Keratinocyte (primary cell): ENCODE measurements around the gene SETD6. TPM values are rescaled to one million over a fixed set of nuclear protein-coding genes. Genes with fewer than 3 reads are reported as not detected.

ENCODE experiments used
- DNase-seq: peaks from one replicate; pipeline ENCODE4 v3.0.0-alpha.2; 2011; ENCODE audit warnings: low read depth, missing footprints, low spot score
- FAIRE-seq: peaks from 2 replicates; lab custom pipeline; 2011; peaks lifted over from hg19 to GRCh38; lab: Jason Lieb, UNC
- H2AFZ ChIP-seq: 2 replicates; pipeline ENCODE4 v1.6.0; 2012; ENCODE audit warnings: low read length, control low read depth, inconsistent platforms; ENCODE audit not compliant: control insufficient read depth
- H3K27ac ChIP-seq: 2 replicates; pipeline ENCODE4 v1.5.1; 2011; ENCODE audit warnings: low read length; ENCODE audit not compliant: control insufficient read depth, insufficient read depth
- H3K27me3 ChIP-seq: 3 replicates; pipeline ENCODE4 v1.6.0; 2011; ENCODE audit warnings: low read length; ENCODE audit not compliant: control insufficient read depth, insufficient read depth; ENCODE audit errors: extremely low read depth
- H3K36me3 ChIP-seq, 2 experiments: 2 replicates in 1 of 2; 3 replicates in 1 of 2; pipeline ENCODE4 v1.5.1; 2011; ENCODE audit warnings: low read length in 2 of 2, mild to moderate bottlenecking in 1 of 2; ENCODE audit not compliant: control insufficient read depth in 2 of 2, insufficient read depth in 2 of 2; ENCODE audit errors: extremely low read depth in 1 of 2
- H3K4me1 ChIP-seq: 3 replicates; pipeline ENCODE4 v1.5.1; 2011; ENCODE audit warnings: low read length; ENCODE audit not compliant: control insufficient read depth, insufficient read depth; ENCODE audit errors: extremely low read depth
- H3K4me2 ChIP-seq: 3 replicates; pipeline ENCODE4 v1.6.0; 2011; ENCODE audit warnings: low read depth, low read length; ENCODE audit not compliant: control insufficient read depth, insufficient read depth; ENCODE audit errors: extremely low read depth
- H3K4me3 ChIP-seq, 3 experiments: fragments of 200-600 bp in 1 of 3; sonication (generic) in 1 of 3; 2 replicates in 2 of 3; 3 replicates in 1 of 3; pipeline ENCODE4 v1.5.1; 2011 to 2016; ENCODE audit warnings: low read length in 3 of 3, mild to moderate bottlenecking in 3 of 3, control low read depth in 2 of 3, inconsistent platforms in 1 of 3, low read depth in 1 of 3, mixed read lengths in 1 of 3, mixed run types in 1 of 3, moderate library complexity in 1 of 3; ENCODE audit not compliant: control insufficient read depth in 2 of 3, insufficient read depth in 2 of 3; ENCODE audit errors: extremely low read depth in 1 of 3
- H3K79me2 ChIP-seq: 2 replicates; pipeline ENCODE4 v1.6.0; 2012; ENCODE audit warnings: low read length; ENCODE audit not compliant: control insufficient read depth, insufficient read depth
- H3K9ac ChIP-seq: 3 replicates; pipeline ENCODE4 v1.6.0; 2011; ENCODE audit warnings: low read length; ENCODE audit not compliant: control insufficient read depth, insufficient read depth; ENCODE audit errors: extremely low read depth
- H3K9me1 ChIP-seq: 3 replicates; pipeline ENCODE4 v1.6.0; 2011; ENCODE audit warnings: low read length; ENCODE audit not compliant: control insufficient read depth, insufficient read depth; ENCODE audit errors: extremely low read depth
- H3K9me3 ChIP-seq: 2 replicates; pipeline ENCODE4 v1.5.1; 2012; ENCODE audit warnings: low read depth, low read length; ENCODE audit not compliant: control insufficient read depth
- H4K20me1 ChIP-seq: 3 replicates; pipeline ENCODE4 v1.6.0; 2011; ENCODE audit warnings: low read length; ENCODE audit not compliant: control insufficient read depth, insufficient read depth; ENCODE audit errors: extremely low read depth
- EZH2 ChIP-seq: IDR thresholded peaks from one replicate; pipeline ENCODE4 v1.6.1; 2012; ENCODE audit warnings: inconsistent platforms, mild to moderate bottlenecking, low read length, moderate library complexity
- dilution Hi-C: fragments of 300-500 bp; cut with MboI; formaldehyde crosslinking; loops from one replicate; pipeline ENCODE4 v1.7.0; 2020; ENCODE audit warnings: low sequenced_read_pairs; ENCODE audit not compliant: extremely low pct_ligation_motif_present
- polyA plus RNA-seq, 5 experiments: library from polyadenylated mRNA; depleted of rRNA in 3 of 5; stranded (reverse) in 3 of 5; stranded (forward) in 1 of 5; unstranded in 1 of 5; fragments of >200 nt; gene quantifications; 1 replicate in 1 of 5; 2 replicates in 3 of 5; 3 replicates in 1 of 5; pipeline versions ENCODE4 v1.2.1 to v1.2.3, GENCODE V29; 2011 to 2012; ENCODE audit warnings: missing spikeins in 2 of 5, low read depth in 1 of 5, low replicate concordance in 1 of 5
- TF ChIP-seq, protein P1 (sequence below), 3 experiments: IDR thresholded peaks in 1 of 3; conservative IDR thresholded peaks in 1 of 3; optimal IDR thresholded peaks in 1 of 3; 2 replicates in 2 of 3; 3 replicates in 1 of 3; pipeline versions ENCODE3 to v1.5.1; 2011; ENCODE audit warnings: low read length in 3 of 3, mild to moderate bottlenecking in 3 of 3, moderate library complexity in 2 of 3, control low read depth in 1 of 3, inconsistent platforms in 1 of 3; ENCODE audit not compliant: insufficient read depth in 2 of 3; ENCODE audit errors: extremely low read depth in 1 of 3

The SETD6 gene
- polyA plus RNA-seq, 1 donor (not counting 4 experiments of a cell fraction or from before 2014, with no cell fraction given): 13.5 TPM

DNA sequence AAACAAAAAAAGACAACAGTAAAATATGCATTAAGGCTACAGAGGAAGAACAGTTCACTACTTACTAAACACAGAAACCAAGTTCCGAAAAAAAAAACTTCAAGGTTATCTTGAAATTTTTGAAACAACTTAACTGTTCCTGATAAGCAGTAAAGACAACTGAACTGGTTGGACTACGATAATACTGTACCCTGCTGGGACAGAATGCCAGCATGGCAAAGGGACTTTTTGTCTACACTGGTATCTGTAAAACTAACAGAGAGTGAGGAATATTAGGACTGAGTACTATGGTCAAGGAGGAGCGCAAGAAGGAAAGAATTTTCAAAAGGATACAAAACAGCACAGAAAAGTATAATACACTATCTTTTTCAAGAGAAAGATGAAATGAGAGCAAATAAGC is 19.8 kb downstream of the SETD6 start:
- Histone ChIP-seq H3K9me1 (no peaks in the 10 kb centered on the region), H3K27ac (no peak overlapping the region), H3K9me3 (no peaks in the 10 kb centered on the region), H3K4me1 (no peaks in the 10 kb centered on the region), H3K27me3 (no peaks in the 10 kb centered on the region), H4K20me1 (no peaks in the 10 kb centered on the region), H3K9ac (no peak overlapping the region), H3K4me2 (no peak overlapping the region), H3K79me2 (no peaks in the 10 kb centered on the region), H3K4me3 (no peak overlapping the region), H3K36me3 (peaks cover 40 to 54% of the 10 kb centered on the region in 2 experiments), H2AFZ (no peak overlapping the region)
- dilution Hi-C loops: no loop called here
- TF ChIP-seq EZH2: no peak
- TF ChIP-seq, protein P1, sequence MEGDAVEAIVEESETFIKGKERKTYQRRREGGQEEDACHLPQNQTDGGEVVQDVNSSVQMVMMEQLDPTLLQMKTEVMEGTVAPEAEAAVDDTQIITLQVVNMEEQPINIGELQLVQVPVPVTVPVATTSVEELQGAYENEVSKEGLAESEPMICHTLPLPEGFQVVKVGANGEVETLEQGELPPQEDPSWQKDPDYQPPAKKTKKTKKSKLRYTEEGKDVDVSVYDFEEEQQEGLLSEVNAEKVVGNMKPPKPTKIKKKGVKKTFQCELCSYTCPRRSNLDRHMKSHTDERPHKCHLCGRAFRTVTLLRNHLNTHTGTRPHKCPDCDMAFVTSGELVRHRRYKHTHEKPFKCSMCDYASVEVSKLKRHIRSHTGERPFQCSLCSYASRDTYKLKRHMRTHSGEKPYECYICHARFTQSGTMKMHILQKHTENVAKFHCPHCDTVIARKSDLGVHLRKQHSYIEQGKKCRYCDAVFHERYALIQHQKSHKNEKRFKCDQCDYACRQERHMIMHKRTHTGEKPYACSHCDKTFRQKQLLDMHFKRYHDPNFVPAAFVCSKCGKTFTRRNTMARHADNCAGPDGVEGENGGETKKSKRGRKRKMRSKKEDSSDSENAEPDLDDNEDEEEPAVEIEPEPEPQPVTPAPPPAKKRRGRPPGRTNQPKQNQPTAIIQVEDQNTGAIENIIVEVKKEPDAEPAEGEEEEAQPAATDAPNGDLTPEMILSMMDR (optimal IDR thresholded peaks at IDR 0.05 in 1 of 3, IDR thresholded peaks at IDR 0.05 in 1 of 3, conservative IDR thresholded peaks at IDR 0.05 in 1 of 3; ENCODE audit: extremely low read depth in 1 of 3, insufficient read depth in 2 of 3, low read length in 3 of 3): no peak
- FAIRE-seq: no peak
- no peak for DNase-seq

DNA sequence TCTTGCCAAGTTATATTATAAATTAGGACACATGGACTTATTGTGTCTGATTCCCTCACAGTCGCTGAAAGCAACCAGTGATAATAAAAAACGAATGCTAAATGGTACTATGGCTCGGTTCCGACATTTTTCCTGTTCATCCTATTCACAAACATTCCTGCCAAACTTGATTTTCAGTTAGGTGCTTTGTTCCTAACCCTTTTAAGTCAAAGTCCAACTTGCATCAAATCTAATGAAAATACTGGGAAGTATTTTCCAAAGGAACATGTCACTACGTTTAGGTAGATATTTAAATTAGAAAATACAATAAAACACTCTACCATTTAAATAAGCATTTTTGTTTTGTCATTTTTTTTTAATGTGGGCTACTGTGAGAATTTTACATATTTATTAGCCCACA is 21.0 kb downstream of the SETD6 start:
- no peak overlapping the region for H3K4me2 ChIP-seq
- TF ChIP-seq, protein P1 (optimal IDR thresholded peaks at IDR 0.05 in 1 of 3, IDR thresholded peaks at IDR 0.05 in 1 of 3, conservative IDR thresholded peaks at IDR 0.05 in 1 of 3; ENCODE audit: extremely low read depth in 1 of 3, insufficient read depth in 2 of 3, low read length in 3 of 3): no peak
- TF ChIP-seq EZH2: no peak
- DNase-seq: no peak
- H3K79me2 ChIP-seq: no peaks in the 10 kb centered on the region
- FAIRE-seq: no peak
- H4K20me1 ChIP-seq: no peaks in the 10 kb centered on the region
- no peaks in the 10 kb centered on the region for H3K4me1 ChIP-seq
- dilution Hi-C loops: no loop called here
- H3K9ac ChIP-seq: no peak overlapping the region
- no peaks in the 10 kb centered on the region for H3K9me1 ChIP-seq
- H3K4me3 ChIP-seq: no peak overlapping the region
- no peak overlapping the region for H3K27ac ChIP-seq
- peaks cover 36 to 47% of the 10 kb centered on the region in 2 experiments for H3K36me3 ChIP-seq
- no peak overlapping the region for H2AFZ ChIP-seq
- no peaks in the 10 kb centered on the region for H3K27me3 ChIP-seq
- H3K9me3 ChIP-seq: no peaks in the 10 kb centered on the region
